GM18502 (cell line): Measurements from ENCODE around the gene ULBP1.
"Not testable (repeated sequence)": the region's sequence is repeated elsewhere in the genome, so short reads cannot be mapped to it uniquely, and the experiment has no call there.

ENCODE experiments used
- ATAC-seq: cut with Tn5 transposase; IDR thresholded peaks from one replicate; pipeline ENCODE4 v1.9.1; 2021; ENCODE audit warnings: mild to moderate bottlenecking; ENCODE audit not compliant: unreplicated experiment, poor library complexity

Gene ULBP1

GRCh38 chr6:150021870-150022269, 58.1 kb downstream of the ULBP1 start:
- ATAC-seq, result not testable (repeated sequence)
